ENCODE results near the gene ZNF664. TPM values are rescaled to one million over a fixed set of nuclear protein-coding genes. Genes with fewer than 3 reads are reported as not detected.
A peak's percentile ranks its signal among the peaks of the same experiment; 100 is the strongest.

The ZNF664 gene
- total RNA-seq, 1 donor from 2014 or later: 198 TPM

GRCh38 chr12:124040737-124041136 lies 67.7 kb downstream of the ZNF664 start:
- H3K9me3 Mint-ChIP-seq (ENCODE audit: low read depth): no peaks in the 10 kb centered on the region
- H3K27ac Mint-ChIP-seq: no peak overlapping the region
- H3K4me3 Mint-ChIP-seq (ENCODE audit: low read depth): no peak overlapping the region
- DNase-seq (ENCODE audit: low spot score, unreplicated experiment): no peak
- no peaks in the 10 kb centered on the region for H3K36me3 Mint-ChIP-seq (ENCODE audit: insufficient read depth)
- H3K27me3 Mint-ChIP-seq: no peaks in the 10 kb centered on the region
- no peak for TF ChIP-seq CTCF (IDR thresholded peaks at IDR 0.05; ENCODE audit: unreplicated experiment)
- peaks cover 6% of the 10 kb centered on the region for H3K4me1 Mint-ChIP-seq (ENCODE audit: low read depth)

- peaks cover 8% of the 10 kb centered on the region for H3K36me3 Mint-ChIP-seq (ENCODE audit: insufficient read depth)
- H3K9me3 Mint-ChIP-seq (ENCODE audit: low read depth): peaks cover 7% of the 10 kb centered on the region
- no peak overlapping the region for H3K27ac Mint-ChIP-seq
- H3K27me3 Mint-ChIP-seq: no peaks in the 10 kb centered on the region
- H3K4me3 Mint-ChIP-seq (ENCODE audit: low read depth): no peak overlapping the region
- no peak for TF ChIP-seq CTCF (IDR thresholded peaks at IDR 0.05; ENCODE audit: unreplicated experiment)
- no peaks in the 10 kb centered on the region for H3K4me1 Mint-ChIP-seq (ENCODE audit: low read depth)
- DNase-seq (ENCODE audit: low spot score, unreplicated experiment): no peak
Observed at GRCh38 chr12:124041907-124042306, 68.9 kb downstream of the ZNF664 start.

- Mint-ChIP-seq H3K36me3 (ENCODE audit: insufficient read depth) (peaks cover 21% of the 10 kb centered on the region), H3K27ac (peak overlapping the region; percentile 82), H3K4me1 (ENCODE audit: low read depth) (no peaks in the 10 kb centered on the region), H3K4me3 (ENCODE audit: low read depth) (no peak overlapping the region), H3K9me3 (ENCODE audit: low read depth) (peaks cover 21% of the 10 kb centered on the region), H3K27me3 (no peaks in the 10 kb centered on the region)
- no peak for TF ChIP-seq CTCF (IDR thresholded peaks at IDR 0.05; ENCODE audit: unreplicated experiment)
- no peak for DNase-seq (ENCODE audit: low spot score, unreplicated experiment)
Observed at GRCh38 chr12:124044021-124044420, 71.0 kb downstream of the ZNF664 start.

GRCh38 chr12:124044809-124045321 lies 71.8 kb downstream of the ZNF664 start:
- Mint-ChIP-seq H3K36me3 (ENCODE audit: insufficient read depth) (peaks cover 24% of the 10 kb centered on the region), H3K27ac (no peak overlapping the region), H3K4me1 (ENCODE audit: low read depth) (no peaks in the 10 kb centered on the region), H3K27me3 (no peaks in the 10 kb centered on the region), H3K4me3 (ENCODE audit: low read depth) (no peak overlapping the region), H3K9me3 (ENCODE audit: low read depth) (peaks cover 26% of the 10 kb centered on the region)
- TF ChIP-seq CTCF (IDR thresholded peaks at IDR 0.05; ENCODE audit: unreplicated experiment): no peak
- no peak for DNase-seq (ENCODE audit: low spot score, unreplicated experiment)

GRCh38 chr12:124045671-124046455 lies 72.8 kb downstream of the ZNF664 start:
- Mint-ChIP-seq H3K27ac (no peak overlapping the region), H3K4me3 (ENCODE audit: low read depth) (no peak overlapping the region), H3K36me3 (ENCODE audit: insufficient read depth) (peaks cover 24% of the 10 kb centered on the region), H3K27me3 (no peaks in the 10 kb centered on the region), H3K4me1 (ENCODE audit: low read depth) (no peaks in the 10 kb centered on the region), H3K9me3 (ENCODE audit: low read depth) (peaks cover 26% of the 10 kb centered on the region)
- DNase-seq (ENCODE audit: low spot score, unreplicated experiment): no peak
- no peak for TF ChIP-seq CTCF (IDR thresholded peaks at IDR 0.05; ENCODE audit: unreplicated experiment)
